GM21786 (cell line): ENCODE data around the gene TM9SF2.

Experiments used
- ATAC-seq: cut with Tn5 transposase; IDR thresholded peaks from one replicate; pipeline ENCODE4 v1.9.1; 2021; ENCODE audit not compliant: unreplicated experiment

TM9SF2 gene

GRCh38 chr13:99577934-99578917 is 77.0 kb downstream of the TM9SF2 start:
- no peak for ATAC-seq

GRCh38 chr13:99580500-99581268 is 79.4 kb downstream of the TM9SF2 start:
- no peak for ATAC-seq

- ATAC-seq: no peak
Observed at GRCh38 chr13:99582511-99582910, 81.2 kb downstream of the TM9SF2 start.

GRCh38 chr13:99585609-99586008 is 84.3 kb downstream of the TM9SF2 start:
- ATAC-seq: no peak

GRCh38 chr13:99587021-99587420 is 85.7 kb downstream of the TM9SF2 start:
- no peak for ATAC-seq

GRCh38 chr13:99587893-99588606 is 86.8 kb downstream of the TM9SF2 start:
- ATAC-seq: no peak

DNA sequence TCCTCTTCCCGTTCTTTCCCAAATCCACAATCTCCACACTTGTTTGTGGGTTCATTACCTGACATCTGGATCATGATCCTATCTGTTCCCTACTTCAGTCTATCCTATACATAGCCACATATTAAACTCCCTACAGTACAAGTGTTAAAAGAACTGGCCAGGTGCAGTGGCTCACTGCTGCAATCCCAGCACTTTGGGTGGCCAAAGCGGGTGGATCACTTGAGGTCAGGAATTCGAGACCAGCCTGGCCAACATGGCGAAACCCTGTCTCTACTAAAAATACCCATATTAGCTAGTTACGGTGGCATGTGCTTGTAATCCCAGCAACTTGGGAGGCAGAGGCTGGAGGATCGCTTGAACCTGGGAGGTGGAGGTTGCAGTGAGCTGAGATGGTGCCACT is 88.3 kb downstream of the TM9SF2 start:
- ATAC-seq: no peak

- no peak for ATAC-seq
Observed at GRCh38 chr13:99590519-99591011, 89.3 kb downstream of the TM9SF2 start.

DNA sequence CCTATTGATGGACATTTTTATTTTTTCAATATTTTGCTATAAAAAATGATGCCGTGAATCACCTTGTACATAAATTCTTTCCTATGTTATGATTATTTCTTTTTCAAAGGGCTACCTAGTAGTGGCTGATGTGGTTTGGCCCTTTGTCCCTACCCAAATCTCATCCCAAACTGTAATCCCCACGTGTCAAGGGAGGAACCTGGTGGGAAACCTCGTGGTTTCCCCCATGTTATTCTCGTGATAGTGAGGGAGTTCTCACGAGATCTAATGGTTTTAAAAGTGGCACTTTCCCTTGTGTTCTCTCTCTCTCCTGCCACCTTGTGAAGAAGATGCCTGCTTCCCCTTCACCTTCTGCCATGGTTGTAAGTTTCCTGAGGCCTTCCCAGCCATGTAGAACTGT is 94.9 kb downstream of the TM9SF2 start:
- no peak for ATAC-seq

DNA sequence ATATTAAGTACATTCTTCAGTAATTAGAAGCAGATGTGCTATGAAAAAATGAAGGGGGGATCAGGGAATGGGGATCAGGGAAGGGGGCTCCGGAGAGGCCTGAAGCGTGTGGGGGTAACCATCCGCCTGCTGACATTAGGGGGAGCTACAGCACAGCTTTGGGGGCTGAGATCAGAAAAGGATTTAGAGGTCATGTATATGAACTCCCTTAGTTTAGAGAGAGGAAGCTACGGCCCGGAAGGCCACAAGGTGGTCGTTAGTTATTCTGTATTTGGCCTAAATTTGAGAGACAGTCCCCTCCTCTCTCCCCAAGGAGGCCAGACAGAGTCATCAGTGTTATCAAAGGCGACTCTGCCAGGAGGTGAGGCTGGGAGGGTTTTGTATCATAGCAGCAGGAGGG is 99.0 kb downstream of the TM9SF2 start:
- ATAC-seq: no peak

- no peak for ATAC-seq
Observed at GRCh38 chr13:99601535-99601934, 100.3 kb downstream of the TM9SF2 start.

GRCh38 chr13:99604636-99605035 is 103.4 kb downstream of the TM9SF2 start:
- no peak for ATAC-seq

DNA sequence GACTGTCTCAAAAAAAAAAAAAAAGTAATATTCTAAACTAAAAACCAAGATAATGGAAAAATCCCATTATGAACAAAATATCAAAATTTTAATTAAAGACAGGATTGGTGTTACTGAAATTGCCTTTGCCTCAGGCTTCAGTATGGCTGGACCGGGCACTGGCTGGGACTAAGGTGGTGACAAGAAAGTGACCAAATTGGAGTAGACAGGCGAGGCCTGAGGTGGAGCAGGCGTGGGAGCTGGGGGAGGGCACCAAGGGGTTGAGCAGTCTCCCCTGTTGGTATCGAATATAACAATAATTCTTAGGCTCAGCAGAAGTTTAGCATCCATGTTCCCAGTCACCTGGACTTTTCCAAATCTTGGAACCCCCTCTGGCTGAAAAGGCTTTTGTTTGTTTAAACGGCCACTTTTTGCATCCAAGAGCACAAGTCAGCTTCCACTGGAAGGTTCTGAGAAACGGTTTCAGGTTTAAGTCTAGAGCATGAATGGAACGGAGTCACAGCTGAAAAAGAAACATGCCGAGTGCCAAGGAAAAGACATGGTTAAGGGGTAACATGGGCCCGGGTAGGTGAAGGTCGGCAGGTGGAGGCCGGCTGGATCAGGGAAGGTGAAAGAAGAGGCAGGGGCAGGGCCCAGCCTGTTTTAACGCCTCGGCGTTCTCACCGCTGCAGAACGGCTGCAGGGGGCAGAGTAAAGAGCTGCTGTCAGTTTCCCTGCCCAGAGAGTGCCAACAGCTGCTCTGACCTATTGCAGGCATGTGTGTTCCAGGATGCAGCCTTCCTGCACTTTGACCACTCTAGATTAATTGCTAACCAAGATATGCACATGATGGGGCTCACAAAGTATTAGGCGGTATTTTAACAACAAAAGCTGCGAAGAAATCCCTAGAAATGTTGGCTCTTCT is 104.4 kb downstream of the TM9SF2 start:
- ATAC-seq: peak; percentile 74

- ATAC-seq: peak; percentile 72
Observed at GRCh38 chr13:99606324-99607066, 105.2 kb downstream of the TM9SF2 start, which contains the start of gene CLYBL. CLYBL (plus strand) TSS chr13:99606690.

GRCh38 chr13:99608345-99608744 is 107.1 kb downstream of the TM9SF2 start:
- no peak for ATAC-seq

DNA sequence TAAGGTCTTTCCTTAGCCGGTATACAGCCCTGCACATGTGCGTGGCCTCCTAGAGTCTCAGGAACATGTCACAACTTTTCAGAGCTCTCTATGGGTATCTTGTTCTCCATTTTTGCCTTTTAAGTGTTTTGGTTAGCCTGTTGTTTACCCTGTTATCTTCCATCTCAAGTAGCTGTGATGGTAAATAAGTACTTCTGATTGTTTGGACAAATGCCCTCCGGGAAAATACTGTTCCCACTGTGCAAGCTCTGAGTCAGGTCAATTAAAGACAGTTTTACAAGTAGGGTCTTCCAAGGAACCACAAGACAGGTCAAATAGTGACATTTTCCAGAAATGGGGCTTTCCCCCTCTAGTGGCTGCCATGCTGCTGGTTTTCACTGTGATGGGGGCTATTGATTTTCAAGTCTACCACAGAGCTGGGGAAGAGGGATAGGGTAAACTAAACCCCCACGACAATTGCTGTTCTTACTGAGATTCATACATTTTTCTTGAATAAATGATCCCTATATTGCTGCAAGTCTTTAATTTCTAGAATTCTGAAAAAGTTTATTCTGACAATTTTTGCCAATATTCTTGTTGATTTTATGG is 109.5 kb downstream of the TM9SF2 start:
- no peak for ATAC-seq
